Mammary epithelial cell (primary cell): Measurements from ENCODE around the gene KRIT1.

Source experiments
- EZH2 ChIP-seq: IDR thresholded peaks from 2 replicates; pipeline ENCODE4 v1.6.1; 2012; ENCODE audit warnings: low read length, inconsistent platforms, borderline replicate concordance
- TF ChIP-seq, protein P1 (sequence below), 2 donors: IDR thresholded peaks in 1 of 2; conservative IDR thresholded peaks in 1 of 2; 2 replicates each; pipeline ENCODE4 v1.5.1; 2011 to 2012; ENCODE audit warnings: inconsistent platforms in 2 of 2, low read length in 2 of 2, mild to moderate bottlenecking in 2 of 2, control low read depth in 1 of 2, low read depth in 1 of 2; ENCODE audit not compliant: insufficient read depth in 1 of 2; ENCODE audit errors: extremely low read depth in 1 of 2

DNA sequence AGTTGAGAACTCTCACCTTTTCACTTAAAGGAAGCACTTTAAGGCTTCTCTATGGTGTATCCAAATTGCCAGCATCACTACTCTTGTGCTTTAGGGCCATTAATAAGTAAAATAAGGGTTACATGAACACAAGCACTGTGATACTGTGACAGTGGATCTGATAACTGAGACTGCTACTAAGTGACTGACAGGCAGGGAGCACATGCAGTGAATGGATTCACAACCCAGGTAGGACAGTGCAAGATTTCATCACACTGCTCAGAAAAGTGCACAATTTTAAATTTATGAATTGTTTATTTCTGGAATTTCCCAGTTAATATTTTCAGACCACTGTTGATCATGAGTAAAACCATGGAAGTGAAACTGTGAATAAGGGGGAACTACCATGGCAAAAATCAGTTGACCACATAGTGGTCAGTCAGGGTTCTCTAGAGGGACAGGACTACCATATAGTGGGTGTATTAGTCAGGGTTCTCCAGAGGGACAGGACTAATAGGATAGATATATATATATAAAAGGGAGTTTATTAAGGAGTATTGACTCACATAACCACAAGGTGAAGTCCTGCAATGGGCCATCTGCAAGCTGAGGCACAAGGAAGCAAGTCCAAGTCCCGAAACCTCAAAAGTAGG lies 90.5 kb downstream of the KRIT1 start:
- TF ChIP-seq, protein P1, sequence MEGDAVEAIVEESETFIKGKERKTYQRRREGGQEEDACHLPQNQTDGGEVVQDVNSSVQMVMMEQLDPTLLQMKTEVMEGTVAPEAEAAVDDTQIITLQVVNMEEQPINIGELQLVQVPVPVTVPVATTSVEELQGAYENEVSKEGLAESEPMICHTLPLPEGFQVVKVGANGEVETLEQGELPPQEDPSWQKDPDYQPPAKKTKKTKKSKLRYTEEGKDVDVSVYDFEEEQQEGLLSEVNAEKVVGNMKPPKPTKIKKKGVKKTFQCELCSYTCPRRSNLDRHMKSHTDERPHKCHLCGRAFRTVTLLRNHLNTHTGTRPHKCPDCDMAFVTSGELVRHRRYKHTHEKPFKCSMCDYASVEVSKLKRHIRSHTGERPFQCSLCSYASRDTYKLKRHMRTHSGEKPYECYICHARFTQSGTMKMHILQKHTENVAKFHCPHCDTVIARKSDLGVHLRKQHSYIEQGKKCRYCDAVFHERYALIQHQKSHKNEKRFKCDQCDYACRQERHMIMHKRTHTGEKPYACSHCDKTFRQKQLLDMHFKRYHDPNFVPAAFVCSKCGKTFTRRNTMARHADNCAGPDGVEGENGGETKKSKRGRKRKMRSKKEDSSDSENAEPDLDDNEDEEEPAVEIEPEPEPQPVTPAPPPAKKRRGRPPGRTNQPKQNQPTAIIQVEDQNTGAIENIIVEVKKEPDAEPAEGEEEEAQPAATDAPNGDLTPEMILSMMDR (conservative IDR thresholded peaks at IDR 0.05 in 1 of 2, IDR thresholded peaks at IDR 0.05 in 1 of 2; ENCODE audit: extremely low read depth in 1 of 2, insufficient read depth in 1 of 2, low read depth in 1 of 2, low read length in 2 of 2) = no peak
- TF ChIP-seq EZH2 = no peak
